Activated CD4-positive, alpha-beta memory T cell treated with anti-CD3 and anti-CD28 coated beads for 36 hours (primary cell): ENCODE data around the gene KMT2A. TPM values are rescaled to one million over a fixed set of nuclear protein-coding genes. Genes with fewer than 3 reads are reported as not detected.

Experiments used
- CTCF ChIA-PET: fragments of 350-600 bp; sonication (Branson Sonifier 250); formaldehyde crosslinking; loops from one replicate; lab custom pipeline; 2021; ENCODE audit warnings: antibody characterized with exemption, inconsistent platforms; lab: Charles Lee
- POLR2A ChIA-PET: fragments of 350-600 bp; sonication (Branson Sonifier 250); formaldehyde crosslinking; loops from one replicate; lab custom pipeline; 2021; ENCODE audit warnings: antibody characterized with exemption; lab: Charles Lee
- DNase-seq: peaks from one replicate; pipeline ENCODE4 v3.0.0-alpha.2; 2020
- H3K27ac Mint-ChIP-seq: one replicate; pipeline ENCODE4 v1.8.0; 2021; ENCODE audit warnings: mixed read lengths
- H3K27me3 Mint-ChIP-seq: one replicate; pipeline ENCODE4 v1.8.0; 2021; ENCODE audit warnings: mixed read lengths
- H3K36me3 Mint-ChIP-seq: one replicate; pipeline ENCODE4 v1.8.0; 2021; ENCODE audit warnings: mixed read lengths
- H3K4me1 Mint-ChIP-seq: one replicate; pipeline ENCODE4 v1.8.0; 2021; ENCODE audit warnings: low read depth, mixed read lengths
- H3K4me3 Mint-ChIP-seq: one replicate; pipeline ENCODE4 v1.8.0; 2021; ENCODE audit warnings: mild to moderate bottlenecking, mixed read lengths
- H3K9me3 Mint-ChIP-seq: one replicate; pipeline ENCODE4 v1.8.0; 2021; ENCODE audit warnings: mixed read lengths
- intact Hi-C: fragments of 100-400 bp; cut with micrococcal nuclease; formaldehyde crosslinking; loops from one replicate; pipeline ENCODE4 v1.15.1; 2023
- total RNA-seq, 2 experiments: library from RNA; stranded (reverse); gene quantifications; one replicate each; pipeline ENCODE4 v1.2.3, GENCODE V29; 2021

The KMT2A gene
- total RNA-seq, 2 experiments from 2014 or later, result 61.5 to 72.4 TPM

- intact Hi-C loops, result loop anchor here (2.0 to 5.0 kb wide), 5 partner anchors 22 to 370 kb away; partner anchors contain the start of genes ATP5MG, KMT2A and TMEM25
- Mint-ChIP-seq H3K4me1 (peaks cover 52% of the 10 kb centered on the region), H3K27ac (peak within 1 kb of the TSS; percentile 92), H3K9me3 (no peaks in the 10 kb centered on the region), H3K4me3 (peak within 1 kb of the TSS; percentile 87), H3K36me3 (peaks cover 10% of the 10 kb centered on the region), H3K27me3 (no peaks in the 10 kb centered on the region)
- ChIA-PET POLR2A (interaction anchor here (0.6 to 1.4 kb wide), 12 partner anchors 9 to 330 kb away, joined by 3 to 5 read pairs (median 4); partner anchors contain the start of genes CD3D and KMT2A), CTCF (interaction anchor here (0.8 to 1.8 kb wide), 4 partner anchors 15 to 40 kb away, joined by 3 to 6 read pairs (median 5); no protein-coding TSS in a partner anchor)
- peak; percentile 87 for DNase-seq
Measured at GRCh38 chr11:118572061-118572980, 136.0 kb downstream of the KMT2A start, which contains the start of gene ARCN1. Gene ARCN1, plus strand, starts transcription at chr11:118572409. Its CDS starts 139 bp downstream, at chr11:118572548.

- ChIA-PET CTCF (interaction anchor here (0.8 to 1.8 kb wide), 4 partner anchors 20 to 39 kb away, joined by 3 to 6 read pairs (median 5); no protein-coding TSS in a partner anchor), POLR2A (interaction anchor here (0.7 to 1.4 kb wide), 8 partner anchors 8 to 313 kb away, joined by 3 to 5 read pairs (median 4); partner anchors contain the start of genes CD3D and KMT2A)
- no peaks in the 10 kb centered on the region for H3K9me3 Mint-ChIP-seq
- H3K27me3 Mint-ChIP-seq, result no peaks in the 10 kb centered on the region
- peaks cover 14% of the 10 kb centered on the region for H3K36me3 Mint-ChIP-seq
- H3K4me3 Mint-ChIP-seq, result peak overlapping the region; percentile 87
- peaks cover 56% of the 10 kb centered on the region for H3K4me1 Mint-ChIP-seq
- H3K27ac Mint-ChIP-seq, result peak overlapping the region; percentile 92
- DNase-seq, result peak; percentile 53
- intact Hi-C loops, result loop anchor here (1.0 to 5.0 kb wide), 6 partner anchors 22 to 371 kb away; partner anchors contain the start of genes ATP5MG, KMT2A and TMEM25
Measured at GRCh38 chr11:118572981-118573550, 136.8 kb downstream of the KMT2A start.

- intact Hi-C loops, result loop anchor here (5.0 kb wide), 1 partner anchor 372 kb away; no protein-coding TSS in a partner anchor
- Mint-ChIP-seq H3K4me1 (peaks cover 66% of the 10 kb centered on the region), H3K27ac (no peak overlapping the region), H3K9me3 (no peaks in the 10 kb centered on the region), H3K36me3 (peaks cover 14% of the 10 kb centered on the region), H3K27me3 (no peaks in the 10 kb centered on the region), H3K4me3 (peak overlapping the region; percentile 26)
- POLR2A ChIA-PET, result no interaction called here
- CTCF ChIA-PET, result interaction anchor here (0.6 to 1.1 kb wide), 2 partner anchors 9 to 149 kb away, joined by 3 to 4 read pairs; no protein-coding TSS in a partner anchor
- no peak for DNase-seq
Measured at GRCh38 chr11:118574636-118575035, 138.3 kb downstream of the KMT2A start.

Other genes starting within 250 kb of the KMT2A start
- 100 to 1,000 TPM; 155 to 163 TPM for gene JAML, start 211.5 kb upstream of the KMT2A start, total RNA-seq
- gene MPZL3, start 184.1 kb upstream of the KMT2A start, total RNA-seq, result 10 to 100 TPM; 47.3 to 49.0 TPM
- gene MPZL2, start 172.2 kb upstream of the KMT2A start, total RNA-seq, result 10 to 100 TPM; 15.8 to 17.8 TPM
- gene CD3E, start 131.8 kb upstream of the KMT2A start, total RNA-seq, result 100 to 1,000 TPM; 476 to 488 TPM
- gene CD3D, start 93.8 kb upstream of the KMT2A start, total RNA-seq, result 100 to 1,000 TPM; 321 to 346 TPM
- gene CD3G, start 92.1 kb upstream of the KMT2A start, total RNA-seq, result 100 to 1,000 TPM; 137 to 138 TPM
- gene UBE4A, start 76.9 kb upstream of the KMT2A start, total RNA-seq, result 10 to 100 TPM; 39.1 to 40.4 TPM
- 100 to 1,000 TPM; 298 to 306 TPM for gene ATP5MG, start 34.9 kb upstream of the KMT2A start, total RNA-seq
- not detected for gene TTC36, start 91.0 kb downstream of the KMT2A start, total RNA-seq
- gene TMEM25, start 94.7 kb downstream of the KMT2A start, total RNA-seq, result 10 to 100 TPM in 1 of 2 experiments, 1 to 10 TPM in 1; 9.5 to 13.0 TPM
- 10 to 100 TPM; 16.0 to 17.1 TPM for gene IFT46, start 129.4 kb downstream of the KMT2A start, total RNA-seq
- gene ARCN1, start 135.9 kb downstream of the KMT2A start, total RNA-seq, result 100 to 1,000 TPM; 180 to 182 TPM
- 1 to 10 TPM; 2.0 to 2.4 TPM for gene PHLDB1, start 171.1 kb downstream of the KMT2A start, total RNA-seq
- gene TREH, start 243.2 kb downstream of the KMT2A start, total RNA-seq, result not detected